ENCODE measurements around the gene KHSRP.
"Not testable (repeated sequence)": the region's sequence is repeated elsewhere in the genome, so short reads cannot be mapped to it uniquely, and the experiment has no call there.

Gene KHSRP

DNA sequence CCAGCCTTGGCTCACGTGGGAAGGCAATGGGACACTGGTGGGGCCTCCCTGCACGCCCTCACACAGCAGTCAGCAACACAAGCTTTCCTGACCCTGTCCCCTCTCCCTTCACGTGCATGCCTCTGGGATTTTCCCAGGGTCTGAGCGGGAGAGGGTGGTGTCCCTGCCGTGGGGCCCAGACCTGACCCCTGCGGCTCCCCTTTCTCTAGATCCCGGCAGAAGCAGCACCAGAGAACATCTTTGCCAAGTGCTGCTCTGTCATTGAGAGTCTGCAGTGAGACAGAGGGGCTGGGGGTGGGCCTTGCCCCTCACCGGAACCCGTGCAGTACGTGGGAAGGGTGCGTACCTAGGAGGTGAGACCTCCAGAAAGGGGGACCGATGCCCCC lies 12.6 kb downstream of the KHSRP start:
- no peak overlapping the region for H3K4me3 ChIP-seq (ENCODE audit: low read depth, low read length)
- TF ChIP-seq CTCF (IDR thresholded peaks at IDR 0.05; ENCODE audit: low read depth, low read length) = no peak

- TF ChIP-seq CTCF (IDR thresholded peaks at IDR 0.05; ENCODE audit: low read depth, low read length) = no peak
- no peak overlapping the region for H3K4me3 ChIP-seq (ENCODE audit: low read depth, low read length)
Measured at GRCh38 chr19:6409346-6409745, 15.3 kb downstream of the KHSRP start.

- no peak overlapping the region for H3K4me3 ChIP-seq (ENCODE audit: low read depth, low read length)
- TF ChIP-seq CTCF (IDR thresholded peaks at IDR 0.05; ENCODE audit: low read depth, low read length) = no peak
Measured at GRCh38 chr19:6406401-6406800, 18.2 kb downstream of the KHSRP start.

DNA sequence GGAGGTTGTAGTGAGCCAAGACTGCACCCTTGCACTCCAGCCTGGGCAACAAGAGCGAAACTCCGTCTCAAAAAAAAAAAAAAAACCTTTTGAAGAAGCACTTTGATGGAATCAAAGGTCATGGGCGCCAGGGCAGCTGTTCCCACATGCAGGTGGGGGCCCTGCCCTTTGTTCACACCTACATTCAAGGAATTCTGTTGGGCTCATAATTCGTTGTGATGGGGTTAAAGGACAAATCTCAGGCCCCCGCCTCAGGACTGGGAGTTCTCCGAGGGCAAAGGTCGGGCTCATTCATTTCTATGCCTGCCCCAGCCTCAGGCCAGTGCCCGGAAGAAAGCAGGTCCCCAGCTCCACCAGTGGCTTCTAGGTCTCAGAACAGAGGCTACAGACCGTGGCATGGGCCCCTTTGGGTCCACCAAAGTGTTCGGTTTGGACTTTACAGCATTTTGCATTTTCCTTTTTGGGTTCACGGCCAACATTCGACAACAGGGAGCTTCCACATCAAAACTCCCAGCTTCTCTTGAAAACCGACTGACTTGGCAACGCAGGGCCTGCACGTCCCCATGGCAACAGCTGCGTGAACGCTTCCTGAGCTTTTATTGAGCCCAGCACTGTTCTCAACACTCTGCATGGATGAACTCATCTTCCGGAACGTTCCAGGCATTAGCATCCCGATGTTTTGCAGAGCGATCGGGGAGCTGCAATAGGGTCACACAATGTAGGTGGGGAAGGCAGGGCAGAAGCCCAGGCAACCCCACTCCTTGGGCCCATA lies 21.6 kb downstream of the KHSRP start:
- no peak for TF ChIP-seq CTCF (IDR thresholded peaks at IDR 0.05; ENCODE audit: low read depth, low read length)
- H3K4me3 ChIP-seq (ENCODE audit: low read depth, low read length) = no peak overlapping the region

GRCh38 chr19:6402058-6402457 lies 22.6 kb downstream of the KHSRP start:
- no peak for TF ChIP-seq CTCF (IDR thresholded peaks at IDR 0.05; ENCODE audit: low read depth, low read length)
- no peak overlapping the region for H3K4me3 ChIP-seq (ENCODE audit: low read depth, low read length)

GRCh38 chr19:6400062-6400944 lies 24.3 kb downstream of the KHSRP start:
- not testable (repeated sequence) for H3K4me3 ChIP-seq (ENCODE audit: low read depth, low read length)

DNA sequence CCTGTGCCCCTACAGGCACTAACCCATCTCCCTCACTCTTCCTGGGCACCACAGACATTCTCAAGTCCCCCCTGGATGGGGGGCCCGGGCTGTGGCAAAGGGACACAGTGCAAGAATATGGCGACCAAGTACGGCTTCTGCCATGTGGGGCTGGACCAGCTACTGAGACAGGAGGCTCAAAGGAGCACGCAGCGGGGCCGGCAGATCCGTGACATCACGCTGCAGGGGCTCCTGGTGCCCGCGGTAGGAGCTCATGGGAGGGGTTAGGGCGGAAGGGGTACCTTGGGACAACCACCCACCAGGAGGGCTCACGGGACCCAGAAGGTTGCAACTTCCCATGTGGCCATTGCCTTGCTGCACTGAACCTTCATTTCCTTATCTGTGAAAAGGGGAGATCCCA lies 28.3 kb downstream of the KHSRP start:
- no peak overlapping the region for H3K4me3 ChIP-seq (ENCODE audit: low read depth, low read length)
- no peak for TF ChIP-seq CTCF (IDR thresholded peaks at IDR 0.05; ENCODE audit: low read depth, low read length)

Measured in WI38 (cell line).